ENCODE data around the gene TAF15.

The TAF15 gene

DNA sequence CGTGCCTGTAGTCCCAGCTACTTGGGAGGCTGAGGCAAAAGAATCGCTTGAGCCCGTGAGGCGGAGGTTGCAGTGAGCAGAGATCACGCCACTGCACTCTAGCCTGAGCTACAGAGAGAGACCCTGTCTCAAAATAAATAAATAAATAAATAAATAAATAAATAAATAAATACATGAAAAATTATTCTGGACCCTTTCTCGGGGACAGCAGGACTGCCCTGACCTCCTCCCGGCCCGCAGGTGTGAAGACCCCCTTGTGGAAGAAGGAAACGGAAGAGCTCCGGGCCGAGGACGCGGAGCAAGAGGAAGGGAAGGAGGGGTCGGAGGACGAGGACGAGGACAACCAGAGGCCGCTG lies 45.5 kb upstream of the TAF15 start:
- Histone ChIP-seq H3K36me3 (ENCODE audit: insufficient read depth, low read length) (no peaks in the 10 kb centered on the region), H3K9me2 (ENCODE audit: low read depth, low read length) (no peaks in the 10 kb centered on the region), H3K79me2 (ENCODE audit: insufficient read depth, low read length) (no peaks in the 10 kb centered on the region), H3K4me3 (ENCODE audit: low read depth, low read length, poor library complexity, severe bottlenecking) (peak overlapping the region; percentile 67), H3K9me3 (ENCODE audit: low read length) (no peaks in the 10 kb centered on the region), H3K27ac (ENCODE audit: low read depth, low read length, poor library complexity, severe bottlenecking) (no peak overlapping the region), H3K4me2 (ENCODE audit: low read length) (peak overlapping the region; percentile 78), H2AFZ (ENCODE audit: low read length) (no peak overlapping the region), H3K4me1 (ENCODE audit: insufficient read depth, low read length, severe bottlenecking) (peaks cover 6% of the 10 kb centered on the region), H3K9ac (ENCODE audit: low read length) (no peak overlapping the region; the same call in 1 of the 2 replicates), H4K20me1 (ENCODE audit: insufficient read depth, low read length) (no peaks in the 10 kb centered on the region), H3F3A (ENCODE audit: insufficient read depth, low read length) (no peaks in the 10 kb centered on the region), H3K27me3 (ENCODE audit: insufficient read depth, low read length) (no peaks in the 10 kb centered on the region; the same call in 1 of the 2 replicates)
- no peak for TF ChIP-seq EZH2 (IDR thresholded peaks at IDR 0.05; ENCODE audit: borderline replicate concordance, low read length)
- TF ChIP-seq, protein P1, sequence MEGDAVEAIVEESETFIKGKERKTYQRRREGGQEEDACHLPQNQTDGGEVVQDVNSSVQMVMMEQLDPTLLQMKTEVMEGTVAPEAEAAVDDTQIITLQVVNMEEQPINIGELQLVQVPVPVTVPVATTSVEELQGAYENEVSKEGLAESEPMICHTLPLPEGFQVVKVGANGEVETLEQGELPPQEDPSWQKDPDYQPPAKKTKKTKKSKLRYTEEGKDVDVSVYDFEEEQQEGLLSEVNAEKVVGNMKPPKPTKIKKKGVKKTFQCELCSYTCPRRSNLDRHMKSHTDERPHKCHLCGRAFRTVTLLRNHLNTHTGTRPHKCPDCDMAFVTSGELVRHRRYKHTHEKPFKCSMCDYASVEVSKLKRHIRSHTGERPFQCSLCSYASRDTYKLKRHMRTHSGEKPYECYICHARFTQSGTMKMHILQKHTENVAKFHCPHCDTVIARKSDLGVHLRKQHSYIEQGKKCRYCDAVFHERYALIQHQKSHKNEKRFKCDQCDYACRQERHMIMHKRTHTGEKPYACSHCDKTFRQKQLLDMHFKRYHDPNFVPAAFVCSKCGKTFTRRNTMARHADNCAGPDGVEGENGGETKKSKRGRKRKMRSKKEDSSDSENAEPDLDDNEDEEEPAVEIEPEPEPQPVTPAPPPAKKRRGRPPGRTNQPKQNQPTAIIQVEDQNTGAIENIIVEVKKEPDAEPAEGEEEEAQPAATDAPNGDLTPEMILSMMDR (IDR thresholded peaks at IDR 0.05; ENCODE audit: low read length) = no peak

DNA sequence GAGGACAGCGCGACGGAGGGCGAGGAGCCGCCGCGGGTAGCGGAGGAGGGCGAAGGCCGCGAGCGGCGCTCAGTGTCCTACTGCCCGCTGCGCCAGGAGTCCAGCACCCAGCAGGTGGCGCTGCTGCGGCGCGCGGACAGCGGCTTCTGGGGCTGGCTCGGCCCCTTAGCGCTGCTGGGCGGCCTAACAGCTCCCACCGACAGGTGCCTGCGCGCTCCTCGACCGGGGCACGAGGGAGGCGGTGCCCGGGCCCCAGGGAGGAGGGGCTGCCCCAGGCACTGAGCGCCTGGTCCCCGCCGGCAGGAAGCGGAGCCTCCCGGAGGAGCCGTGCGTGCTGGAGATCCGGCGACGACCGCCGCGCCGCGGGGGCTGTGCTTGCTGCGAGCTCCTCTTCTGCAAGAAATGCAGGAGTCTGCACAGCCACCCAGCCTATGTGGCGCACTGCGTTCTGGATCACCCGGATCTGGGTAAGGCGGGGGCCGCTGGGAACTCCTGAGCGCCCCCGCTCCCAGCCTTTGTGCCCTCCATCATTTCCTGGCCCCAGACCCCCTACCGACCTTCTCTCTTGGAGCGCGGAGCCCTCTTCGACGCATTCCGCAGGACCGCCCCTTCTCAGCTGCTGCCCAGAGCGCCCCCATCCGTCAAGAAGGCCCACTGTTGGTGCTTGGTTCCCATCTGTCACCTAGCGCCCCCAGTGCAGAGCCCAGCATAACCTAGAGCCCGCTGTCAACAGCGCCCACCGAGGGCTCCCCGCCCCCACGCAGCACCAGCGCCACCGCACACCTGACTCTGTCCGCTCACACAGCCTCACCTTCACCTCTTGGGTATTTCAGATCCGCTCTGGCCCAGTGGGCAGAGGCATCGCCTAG lies 44.9 kb upstream of the TAF15 start:
- no peaks in the 10 kb centered on the region for H3K36me3 ChIP-seq (ENCODE audit: insufficient read depth, low read length)
- TF ChIP-seq EZH2 (IDR thresholded peaks at IDR 0.05; ENCODE audit: borderline replicate concordance, low read length) = no peak
- TF ChIP-seq, protein P1 (IDR thresholded peaks at IDR 0.05; ENCODE audit: low read length) = peak; percentile 91
- peak overlapping the region; percentile 67 for H3K4me3 ChIP-seq (ENCODE audit: low read depth, low read length, poor library complexity, severe bottlenecking)
- H2AFZ ChIP-seq (ENCODE audit: low read length) = 0 out of 2 replicates have a peak overlapping the region, but pooled peaks have one; percentile 18
- H3F3A ChIP-seq (ENCODE audit: insufficient read depth, low read length) = no peaks in the 10 kb centered on the region
- peak overlapping the region; percentile 64 for H3K9ac ChIP-seq (ENCODE audit: low read length)
- H3K79me2 ChIP-seq (ENCODE audit: insufficient read depth, low read length) = no peaks in the 10 kb centered on the region
- no peaks in the 10 kb centered on the region; the same call in 1 of the 2 replicates for H3K27me3 ChIP-seq (ENCODE audit: insufficient read depth, low read length)
- no peaks in the 10 kb centered on the region for H3K9me3 ChIP-seq (ENCODE audit: low read length)
- H4K20me1 ChIP-seq (ENCODE audit: insufficient read depth, low read length) = no peaks in the 10 kb centered on the region
- H3K4me2 ChIP-seq (ENCODE audit: low read length) = peak overlapping the region; percentile 78
- H3K4me1 ChIP-seq (ENCODE audit: insufficient read depth, low read length, severe bottlenecking) = peaks cover 6% of the 10 kb centered on the region
- H3K9me2 ChIP-seq (ENCODE audit: low read depth, low read length) = no peaks in the 10 kb centered on the region
- peak overlapping the region; percentile 12 for H3K27ac ChIP-seq (ENCODE audit: low read depth, low read length, poor library complexity, severe bottlenecking)

DNA sequence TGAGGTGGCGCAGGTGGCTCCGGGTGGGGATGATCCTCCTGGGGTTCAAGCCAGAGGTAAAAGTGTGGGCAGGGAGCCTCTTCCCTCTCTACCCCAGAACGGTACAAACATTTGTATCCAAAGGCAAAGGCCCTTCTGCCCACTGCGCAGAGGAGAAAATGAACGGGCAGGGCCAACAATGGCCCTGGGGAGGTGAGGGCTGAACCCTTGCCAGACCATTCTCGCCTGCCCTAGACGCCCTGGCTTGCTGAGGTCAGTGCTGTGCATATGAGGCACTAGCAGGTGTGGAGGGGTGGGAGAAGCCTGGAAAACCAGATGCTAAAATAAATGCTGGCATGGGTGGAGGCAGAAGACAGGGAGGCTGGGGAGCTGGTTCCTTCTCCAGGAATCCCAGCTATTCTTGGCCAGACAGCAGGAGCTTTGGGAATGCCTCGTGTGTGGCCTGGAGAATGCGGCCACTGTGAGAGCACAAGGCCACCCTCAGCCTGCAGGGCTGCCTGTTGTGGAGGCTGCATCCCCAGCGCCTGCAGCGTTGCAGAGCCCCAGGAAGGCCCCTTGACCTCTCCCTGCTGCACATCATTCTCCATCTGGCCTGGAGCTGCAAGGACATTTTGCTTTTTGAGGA lies 44.1 kb upstream of the TAF15 start:
- Histone ChIP-seq H3K9ac (ENCODE audit: low read length) (peak overlapping the region; percentile 64; the same call in 1 of the 2 replicates), H3K36me3 (ENCODE audit: insufficient read depth, low read length) (no peaks in the 10 kb centered on the region), H2AFZ (ENCODE audit: low read length) (no peak overlapping the region), H3K27me3 (ENCODE audit: insufficient read depth, low read length) (no peaks in the 10 kb centered on the region; the same call in 1 of the 2 replicates), H3K9me3 (ENCODE audit: low read length) (no peaks in the 10 kb centered on the region), H4K20me1 (ENCODE audit: insufficient read depth, low read length) (no peaks in the 10 kb centered on the region), H3K4me2 (ENCODE audit: low read length) (peak overlapping the region; percentile 78), H3K27ac (ENCODE audit: low read depth, low read length, poor library complexity, severe bottlenecking) (no peak overlapping the region), H3F3A (ENCODE audit: insufficient read depth, low read length) (no peaks in the 10 kb centered on the region), H3K4me3 (ENCODE audit: low read depth, low read length, poor library complexity, severe bottlenecking) (peak overlapping the region; percentile 67), H3K9me2 (ENCODE audit: low read depth, low read length) (no peaks in the 10 kb centered on the region), H3K4me1 (ENCODE audit: insufficient read depth, low read length, severe bottlenecking) (peaks cover 6% of the 10 kb centered on the region), H3K79me2 (ENCODE audit: insufficient read depth, low read length) (no peaks in the 10 kb centered on the region)
- TF ChIP-seq, protein P1 (IDR thresholded peaks at IDR 0.05; ENCODE audit: low read length) = no peak
- TF ChIP-seq EZH2 (IDR thresholded peaks at IDR 0.05; ENCODE audit: borderline replicate concordance, low read length) = no peak

Measured in OCI-LY1 (cell line).